ENCODE data around the gene PSMB7.

PSMB7 gene

GRCh38 chr9:124377551-124378406 lies 37.5 kb downstream of the PSMB7 start:
- no peak for DNase-seq

GRCh38 chr9:124376329-124376728 lies 38.9 kb downstream of the PSMB7 start:
- no peak for DNase-seq

- DNase-seq: no peak
Observed at GRCh38 chr9:124375726-124376125, 39.5 kb downstream of the PSMB7 start.

- DNase-seq: no peak
Observed at GRCh38 chr9:124373851-124374250, 41.4 kb downstream of the PSMB7 start.

GRCh38 chr9:124373386-124373785 lies 41.9 kb downstream of the PSMB7 start:
- no peak for DNase-seq

GRCh38 chr9:124372038-124372437 lies 43.2 kb downstream of the PSMB7 start:
- DNase-seq: no peak

- DNase-seq: no peak
Observed at GRCh38 chr9:124370896-124371582, 44.2 kb downstream of the PSMB7 start.

- DNase-seq: no peak
Observed at GRCh38 chr9:124369231-124369797, 45.9 kb downstream of the PSMB7 start.

GRCh38 chr9:124368692-124369091 lies 46.5 kb downstream of the PSMB7 start:
- no peak for DNase-seq

- no peak for DNase-seq
Observed at GRCh38 chr9:124366476-124367220, 48.6 kb downstream of the PSMB7 start.

GRCh38 chr9:124365036-124365435 lies 50.2 kb downstream of the PSMB7 start:
- DNase-seq: no peak

GRCh38 chr9:124364141-124364540 lies 51.1 kb downstream of the PSMB7 start:
- no peak for DNase-seq

GRCh38 chr9:124363326-124364096 lies 51.7 kb downstream of the PSMB7 start:
- DNase-seq: no peak

- DNase-seq: no peak
Observed at GRCh38 chr9:124361128-124361527, 54.1 kb downstream of the PSMB7 start.

GRCh38 chr9:124359855-124360678 lies 55.2 kb downstream of the PSMB7 start:
- no peak for DNase-seq

- no peak for DNase-seq
Observed at GRCh38 chr9:124359426-124359825, 55.8 kb downstream of the PSMB7 start.

GRCh38 chr9:124358631-124359030 lies 56.6 kb downstream of the PSMB7 start:
- no peak for DNase-seq

- no peak for DNase-seq
Observed at GRCh38 chr9:124357721-124358361, 57.4 kb downstream of the PSMB7 start.

GRCh38 chr9:124356745-124357390 lies 58.4 kb downstream of the PSMB7 start:
- no peak for DNase-seq

All from activated T-cell treated with anti-CD3 and anti-CD28 coated beads, Interleukin-2, amount 50 U/mL, for 48 hours (primary cell).